ENCODE results near the gene PPM1L.

DNA sequence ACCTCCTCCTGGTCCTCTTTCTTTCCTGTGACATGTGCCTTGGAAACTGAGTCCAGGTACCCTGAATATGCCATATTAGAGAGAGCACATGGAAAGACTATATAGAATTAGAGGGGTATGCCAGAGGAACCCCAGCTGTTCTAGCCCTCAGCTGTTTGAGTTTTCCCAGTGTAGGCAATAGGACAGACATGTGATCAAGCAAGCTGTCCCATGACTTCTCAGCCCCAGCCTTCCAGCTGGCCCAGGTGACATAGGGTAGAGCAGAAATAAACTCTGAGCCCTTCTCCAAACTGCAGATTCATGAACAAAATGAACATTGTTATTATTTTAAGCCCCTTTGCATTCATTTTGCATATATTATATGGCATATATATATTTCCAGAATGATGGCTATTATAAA, 118.7 kb downstream of the PPM1L start:
- TF ChIP-seq CTCF (conservative IDR thresholded peaks at IDR 0.05 in 1 of 2, IDR thresholded peaks at IDR 0.05 in 1 of 2; ENCODE audit: low read depth in 1 of 2, low read length in 2 of 2) (no peak), EZH2 (IDR thresholded peaks at IDR 0.05; ENCODE audit: low read length, missing control alignments) (no peak)
